ENCODE results near the gene KLC1.

Gene KLC1

DNA sequence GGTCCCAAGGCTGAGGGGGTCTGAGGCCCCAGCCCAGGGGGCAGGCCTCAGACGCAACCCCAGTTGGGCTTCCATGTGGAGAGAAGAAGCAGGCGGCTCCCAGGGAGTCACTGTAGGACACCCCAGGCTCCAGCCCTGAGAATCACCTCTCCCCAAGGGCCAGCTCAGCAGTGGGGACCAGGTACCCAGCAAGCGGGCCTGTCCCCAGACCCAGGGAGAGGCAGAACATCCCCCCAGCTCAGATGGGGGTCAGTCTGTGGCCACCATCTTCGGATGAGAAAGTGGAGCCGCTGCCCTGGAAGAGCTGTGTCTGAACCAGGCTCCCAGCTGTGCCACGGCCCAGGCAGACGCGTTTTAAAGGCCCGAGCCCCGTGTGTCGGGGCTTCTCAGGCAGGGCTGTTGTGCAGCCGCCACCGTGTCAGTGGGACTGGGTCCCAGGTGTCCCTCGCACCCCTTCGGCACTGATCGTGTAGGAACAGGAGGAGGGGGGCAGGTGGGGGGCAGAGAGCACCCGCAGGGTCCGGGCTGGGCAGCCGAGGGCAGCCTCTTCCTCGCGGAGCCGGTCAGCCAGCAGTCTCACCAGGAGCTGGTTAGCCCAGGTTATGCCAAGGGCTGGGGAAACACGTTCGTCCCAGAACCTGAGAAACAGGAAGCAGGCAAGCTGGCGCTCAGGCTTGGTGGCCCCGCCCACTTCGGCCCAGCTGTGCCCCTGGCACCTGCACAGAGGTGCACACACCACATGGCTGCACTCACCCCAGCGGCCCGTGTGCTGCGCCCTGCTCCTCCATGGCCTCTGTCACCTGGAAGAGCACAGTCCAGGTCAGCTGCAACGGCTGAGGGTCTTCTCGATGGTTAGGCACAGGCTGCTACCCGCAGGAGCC is 69.6 kb downstream of the KLC1 start:
- H4K8ac ChIP-seq (ENCODE audit: low read depth, low read length), result peak overlapping the region; percentile 43
- H3K36me3 ChIP-seq (replicated peaks in 1 of 2; ENCODE audit: control insufficient read depth in 2 of 2, insufficient read depth in 2 of 2, low read length in 2 of 2), result peaks cover 64 to 95% of the 10 kb centered on the region in 2 donors
- H2AFZ ChIP-seq (ENCODE audit: low read length), result no peak overlapping the region
- no CpG with 5 or more reads among the region's 33 CpGs for WGBS, 2 donors (ENCODE audit: extremely low coverage in 2 of 2, insufficient read length in 2 of 2, insufficient replicate concordance in 1 of 2)
- H3K14ac ChIP-seq (ENCODE audit: low read length), result peak overlapping the region; percentile 56
- peaks cover 9% of the 10 kb centered on the region for H3K79me1 ChIP-seq (ENCODE audit: low read depth, low read length)
- no peak overlapping the region for H4K91ac ChIP-seq (ENCODE audit: low read depth, low read length, poor library complexity)
- H3K4me2 ChIP-seq (ENCODE audit: insufficient read depth, low read length, poor library complexity, severe bottlenecking), result no peak overlapping the region
- H2BK5ac ChIP-seq (ENCODE audit: low read length), result peak overlapping the region; percentile 66
- H2BK12ac ChIP-seq (ENCODE audit: low read length), result no peak overlapping the region
- no peaks in the 10 kb centered on the region for H3K27me3 ChIP-seq (ENCODE audit: control insufficient read depth in 3 of 3, insufficient read depth in 3 of 3, low read depth in 1 of 3, low read length in 3 of 3)
- DNase-seq (ENCODE audit: low spot score), result no peak
- peaks cover 3 to 21% of the 10 kb centered on the region in 2 donors for H3K4me1 ChIP-seq (ENCODE audit: control insufficient read depth in 2 of 2, insufficient read depth in 1 of 2, low read depth in 1 of 2, low read length in 2 of 2)
- H3K23ac ChIP-seq (ENCODE audit: low read depth, low read length, poor library complexity), result peak overlapping the region; percentile 85
- no peak overlapping the region for H3K4me3 ChIP-seq (ENCODE audit: low read length in 2 of 2)
- H3K18ac ChIP-seq (ENCODE audit: low read length), result peak overlapping the region; percentile 71
- no peak overlapping the region for H3K4ac ChIP-seq (ENCODE audit: low read length)
- H2BK15ac ChIP-seq (ENCODE audit: low read length), result no peak overlapping the region
- H3K27ac ChIP-seq (replicated peaks; ENCODE audit: low read length), result no peak overlapping the region
- no peaks in the 10 kb centered on the region for H3K9me3 ChIP-seq (replicated peaks in 1 of 2; ENCODE audit: control insufficient read depth in 2 of 2, insufficient read depth in 1 of 2, low read depth in 1 of 2, low read length in 2 of 2)
- H2AK5ac ChIP-seq (ENCODE audit: low read depth, low read length), result no peak overlapping the region
- H3K9ac ChIP-seq (ENCODE audit: low read depth, low read length, poor library complexity), result no peak overlapping the region
- no peak overlapping the region for H2BK120ac ChIP-seq (ENCODE audit: low read depth, low read length)

DNA sequence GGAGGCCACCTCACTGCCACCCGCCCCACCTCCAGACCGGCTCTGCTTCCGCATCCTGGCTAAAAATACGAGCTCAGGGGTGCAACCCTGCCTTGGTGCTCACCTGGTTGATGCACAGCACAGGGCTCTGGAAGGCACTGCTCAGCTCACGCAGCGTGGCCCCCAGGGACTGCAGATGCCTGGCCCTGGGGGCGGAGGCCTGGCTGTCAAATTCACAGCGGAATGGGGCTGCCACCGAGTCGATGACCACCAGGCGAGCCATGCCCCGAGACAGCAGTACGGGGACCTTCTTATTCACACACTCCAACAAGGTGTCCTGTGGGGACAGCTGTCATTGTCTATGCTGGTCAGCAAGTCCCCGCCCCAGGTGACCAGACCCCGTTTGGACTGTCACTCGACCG is 70.2 kb downstream of the KLC1 start:
- Histone ChIP-seq H3K79me1 (ENCODE audit: low read depth, low read length) (peaks cover 11% of the 10 kb centered on the region), H3K4ac (ENCODE audit: low read length) (no peak overlapping the region), H4K8ac (ENCODE audit: low read depth, low read length) (no peak overlapping the region), H2BK120ac (ENCODE audit: low read depth, low read length) (no peak overlapping the region), H3K14ac (ENCODE audit: low read length) (no peak overlapping the region), H2AK5ac (ENCODE audit: low read depth, low read length) (no peak overlapping the region), H3K9me3 (replicated peaks in 1 of 2; ENCODE audit: control insufficient read depth in 2 of 2, insufficient read depth in 1 of 2, low read depth in 1 of 2, low read length in 2 of 2) (no peaks in the 10 kb centered on the region), H3K23ac (ENCODE audit: low read depth, low read length, poor library complexity) (peak overlapping the region; percentile 80), H2BK15ac (ENCODE audit: low read length) (no peak overlapping the region), H3K4me1 (ENCODE audit: control insufficient read depth in 2 of 2, insufficient read depth in 1 of 2, low read depth in 1 of 2, low read length in 2 of 2) (peaks cover 3 to 27% of the 10 kb centered on the region in 2 donors), H3K4me3 (ENCODE audit: low read length in 2 of 2) (no peak overlapping the region), H4K91ac (ENCODE audit: low read depth, low read length, poor library complexity) (no peak overlapping the region), H3K36me3 (replicated peaks in 1 of 2; ENCODE audit: control insufficient read depth in 2 of 2, insufficient read depth in 2 of 2, low read length in 2 of 2) (peaks cover 64 to 94% of the 10 kb centered on the region in 2 donors), H2BK5ac (ENCODE audit: low read length) (peak overlapping the region; percentile 24), H3K27me3 (ENCODE audit: control insufficient read depth in 3 of 3, insufficient read depth in 3 of 3, low read depth in 1 of 3, low read length in 3 of 3) (no peaks in the 10 kb centered on the region), H3K27ac (replicated peaks; ENCODE audit: low read length) (no peak overlapping the region), H3K9ac (ENCODE audit: low read depth, low read length, poor library complexity) (no peak overlapping the region), H2BK12ac (ENCODE audit: low read length) (no peak overlapping the region), H3K18ac (ENCODE audit: low read length) (no peak overlapping the region), H3K4me2 (ENCODE audit: insufficient read depth, low read length, poor library complexity, severe bottlenecking) (no peak overlapping the region), H2AFZ (ENCODE audit: low read length) (no peak overlapping the region)
- DNase-seq (ENCODE audit: low spot score), result no peak
- no CpG with 5 or more reads among the region's 17 CpGs for WGBS, 2 donors (ENCODE audit: extremely low coverage in 2 of 2, insufficient read length in 2 of 2, insufficient replicate concordance in 1 of 2)

DNA sequence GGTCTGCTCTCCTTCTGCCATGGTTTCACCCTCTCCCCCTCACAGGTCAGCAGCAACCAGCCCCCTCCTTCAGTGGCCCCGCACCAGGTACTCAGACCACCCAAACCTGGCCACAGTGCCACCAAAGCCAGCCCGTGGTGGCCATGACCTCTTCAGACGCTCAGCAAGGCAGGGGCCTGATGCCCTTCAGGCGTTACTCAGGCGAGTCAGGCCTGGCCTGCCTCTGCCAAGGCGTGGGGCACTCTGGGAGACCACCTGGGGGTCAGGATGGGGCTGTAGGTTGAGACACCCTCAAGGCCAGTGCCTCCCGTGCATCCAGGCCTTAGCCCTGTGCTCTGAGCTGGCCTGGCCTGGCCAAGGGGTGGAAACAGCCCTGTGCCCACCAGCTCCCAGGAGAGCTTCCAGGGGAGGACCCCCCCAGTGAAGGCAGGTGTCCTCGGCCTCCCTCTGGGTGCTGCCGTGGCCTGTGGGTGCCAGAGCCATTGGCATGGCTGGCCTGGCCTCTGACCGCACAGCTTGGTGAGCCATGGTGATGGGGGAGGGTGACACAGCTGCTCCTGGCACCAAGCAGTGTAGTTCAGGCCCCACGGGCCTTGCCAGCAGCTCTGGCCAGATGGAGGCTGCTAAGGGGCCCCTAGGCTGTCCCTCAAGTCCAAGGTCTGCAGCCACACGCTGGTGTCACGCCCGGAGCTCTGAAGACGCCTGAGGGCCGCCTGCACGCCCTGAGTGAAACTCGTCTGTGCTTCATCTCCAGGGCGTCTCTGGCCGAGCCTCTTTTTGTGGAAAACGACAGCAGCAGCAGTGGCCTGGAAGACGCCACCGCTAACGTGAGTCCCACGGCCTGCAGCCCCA is 71.1 kb downstream of the KLC1 start:
- peaks cover 62 to 95% of the 10 kb centered on the region in 2 donors for H3K36me3 ChIP-seq (replicated peaks in 1 of 2; ENCODE audit: control insufficient read depth in 2 of 2, insufficient read depth in 2 of 2, low read length in 2 of 2)

More for the DNA sequence above, 71.1 kb downstream of the KLC1 start:
- no peak for DNase-seq (ENCODE audit: low spot score)
- Histone ChIP-seq H3K9ac (ENCODE audit: low read depth, low read length, poor library complexity) (peak overlapping the region; percentile 77), H3K4ac (ENCODE audit: low read length) (no peak overlapping the region), H3K79me1 (ENCODE audit: low read depth, low read length) (peaks cover 9% of the 10 kb centered on the region), H3K4me2 (ENCODE audit: insufficient read depth, low read length, poor library complexity, severe bottlenecking) (no peak overlapping the region), H3K18ac (ENCODE audit: low read length) (no peak overlapping the region), H3K27ac (replicated peaks; ENCODE audit: low read length) (no peak overlapping the region), H2AK5ac (ENCODE audit: low read depth, low read length) (no peak overlapping the region), H2BK5ac (ENCODE audit: low read length) (no peak overlapping the region), H3K4me3 (ENCODE audit: low read length in 2 of 2) (no peak overlapping the region), H2BK15ac (ENCODE audit: low read length) (no peak overlapping the region), H3K27me3 (ENCODE audit: control insufficient read depth in 3 of 3, insufficient read depth in 3 of 3, low read depth in 1 of 3, low read length in 3 of 3) (no peaks in the 10 kb centered on the region), H3K4me1 (ENCODE audit: control insufficient read depth in 2 of 2, insufficient read depth in 1 of 2, low read depth in 1 of 2, low read length in 2 of 2) (peaks cover 3 to 32% of the 10 kb centered on the region in 2 donors), H3K9me3 (replicated peaks in 1 of 2; ENCODE audit: control insufficient read depth in 2 of 2, insufficient read depth in 1 of 2, low read depth in 1 of 2, low read length in 2 of 2) (no peaks in the 10 kb centered on the region), H3K23ac (ENCODE audit: low read depth, low read length, poor library complexity) (peak overlapping the region; percentile 61), H2AFZ (ENCODE audit: low read length) (no peak overlapping the region), H2BK120ac (ENCODE audit: low read depth, low read length) (no peak overlapping the region), H2BK12ac (ENCODE audit: low read length) (no peak overlapping the region), H4K91ac (ENCODE audit: low read depth, low read length, poor library complexity) (no peak overlapping the region), H4K8ac (ENCODE audit: low read depth, low read length) (peak overlapping the region; percentile 68), H3K14ac (ENCODE audit: low read length) (no peak overlapping the region)
- no CpG with 5 or more reads among the region's 25 CpGs for WGBS, 2 donors (ENCODE audit: extremely low coverage in 2 of 2, insufficient read length in 2 of 2, insufficient replicate concordance in 1 of 2)

Data from neuronal stem cell (in vitro differentiated cells).